Upper lobe of left lung (tissue), 4 donors: Measurements from ENCODE around the gene PLIN3.

ENCODE experiments used
- CTCF ChIP-seq, 6 experiments: fragments of 450-650 bp in 4 of 6; fragments of 200-600 bp in 2 of 6; sonication (generic) in 2 of 6; IDR thresholded peaks; one replicate each; pipeline ENCODE4 v1.5.1; 2016 to 2019; ENCODE audit warnings: antibody characterized with exemption in 6 of 6
- EP300 ChIP-seq, 4 donors: sonication (generic); formaldehyde crosslinking; IDR thresholded peaks; one replicate each; pipeline ENCODE4 v1.5.1; 2017; ENCODE audit warnings: antibody characterized with exemption in 4 of 4, control low read depth in 2 of 4
- POLR2A ChIP-seq, 4 donors: fragments of 450-650 bp; IDR thresholded peaks; one replicate each; pipeline ENCODE4 v1.5.1; 2016 to 2017; ENCODE audit warnings: antibody characterized with exemption in 4 of 4, mild to moderate bottlenecking in 2 of 4
- POLR2AphosphoS5 ChIP-seq, 2 donors: sonication (generic); formaldehyde crosslinking; IDR thresholded peaks; one replicate each; pipeline ENCODE4 v1.5.1; 2017; ENCODE audit warnings: antibody characterized with exemption in 2 of 2

GRCh38 chr19:4801085-4801619 lies 66.3 kb downstream of the PLIN3 start:
- TF ChIP-seq CTCF (IDR thresholded peaks at IDR 0.05) (no peak), POLR2A (IDR thresholded peaks at IDR 0.05) (no peak), POLR2AphosphoS5 (IDR thresholded peaks at IDR 0.05) (no peak), EP300 (IDR thresholded peaks at IDR 0.05) (no peak)
